GM12891 (cell line): Measurements from ENCODE around the gene TMEM44.
"Not testable (repeated sequence)": the region's sequence is repeated elsewhere in the genome, so short reads cannot be mapped to it uniquely, and the experiment has no call there.

Experiments
- DNase-seq: peaks from one replicate; pipeline ENCODE4 v3.0.0; 2011; ENCODE audit warnings: low spot score; ENCODE audit not compliant: insufficient read length
- FAIRE-seq: peaks from 2 replicates; lab custom pipeline; 2011; peaks lifted over from hg19 to GRCh38; lab: Jason Lieb, UNC
- PAX5 ChIP-seq: IDR thresholded peaks from 2 replicates; pipeline ENCODE4 v1.6.1; 2011; ENCODE audit warnings: low read length, moderate library complexity, mild to moderate bottlenecking; ENCODE audit not compliant: insufficient read depth, severe bottlenecking
- POLR2A ChIP-seq: IDR thresholded peaks from 2 replicates; pipeline ENCODE4 v1.6.1; 2011; ENCODE audit warnings: low read depth, low read length, control low read depth
- POLR2AphosphoS5 ChIP-seq: IDR thresholded peaks from 2 replicates; pipeline ENCODE4 v1.6.1; 2011; ENCODE audit warnings: low read depth, low read length, control low read depth
- POU2F2 ChIP-seq: IDR thresholded peaks from 2 replicates; pipeline ENCODE4 v1.6.1; 2011; ENCODE audit warnings: low read depth, mild to moderate bottlenecking, control low read depth, low read length, moderate library complexity
- SPI1 ChIP-seq: IDR thresholded peaks from 2 replicates; pipeline ENCODE4 v1.6.1; 2011; ENCODE audit warnings: low read depth, low read length, control low read depth
- TAF1 ChIP-seq: IDR thresholded peaks from 2 replicates; pipeline ENCODE4 v1.6.1; 2011; ENCODE audit warnings: low read depth, low read length, control low read depth

TMEM44 gene

DNA sequence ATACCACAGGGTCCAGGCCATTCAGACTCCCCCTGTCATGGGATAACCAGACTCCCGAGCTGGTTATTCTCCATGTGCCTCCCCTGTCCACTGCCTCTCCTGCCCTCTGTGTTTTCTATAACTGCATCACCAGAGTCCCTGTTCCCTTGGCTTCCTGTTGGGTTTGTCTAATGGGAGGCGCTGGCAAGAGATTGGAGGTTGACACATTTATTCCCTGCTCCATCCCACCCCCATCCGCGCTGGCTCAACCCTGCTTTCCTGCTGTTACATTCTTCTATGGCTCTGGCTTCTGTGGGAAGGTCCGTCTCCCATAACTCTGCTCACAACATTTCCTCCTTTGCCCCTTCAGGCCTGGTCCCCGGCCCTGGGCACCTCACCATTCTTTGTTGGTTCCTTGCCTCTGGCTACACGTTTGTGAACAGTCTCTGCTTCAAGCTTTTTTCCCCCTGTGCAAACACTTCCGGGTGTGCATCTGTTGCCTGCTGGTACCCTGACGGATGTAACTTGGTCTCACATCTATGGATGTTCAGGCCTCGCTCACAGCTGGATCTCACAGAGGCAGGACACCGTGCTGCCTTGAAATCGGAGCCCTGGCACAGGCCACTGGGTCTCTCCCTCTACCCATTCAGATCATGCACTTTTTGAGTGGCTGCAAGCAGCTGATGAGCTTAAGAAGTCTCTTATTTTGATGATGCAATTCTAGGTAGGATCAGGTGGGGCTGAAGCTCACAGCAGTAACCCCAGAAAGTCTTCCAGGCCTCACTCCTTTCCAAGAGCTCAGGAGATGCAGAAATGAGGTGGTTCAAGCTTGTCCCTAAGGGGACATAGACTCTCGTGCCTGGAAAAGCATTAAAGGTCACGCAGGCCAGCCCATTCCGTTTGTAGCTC, 77.8 kb downstream of the TMEM44 start:
- FAIRE-seq (peak; percentile 31), DNase-seq (no peak)
- no peak for TF ChIP-seq POU2F2
- no peak for TF ChIP-seq SPI1
- no peak for TF ChIP-seq POLR2AphosphoS5
- TF ChIP-seq TAF1: no peak
- TF ChIP-seq PAX5: no peak
- no peak for TF ChIP-seq POLR2A

DNA sequence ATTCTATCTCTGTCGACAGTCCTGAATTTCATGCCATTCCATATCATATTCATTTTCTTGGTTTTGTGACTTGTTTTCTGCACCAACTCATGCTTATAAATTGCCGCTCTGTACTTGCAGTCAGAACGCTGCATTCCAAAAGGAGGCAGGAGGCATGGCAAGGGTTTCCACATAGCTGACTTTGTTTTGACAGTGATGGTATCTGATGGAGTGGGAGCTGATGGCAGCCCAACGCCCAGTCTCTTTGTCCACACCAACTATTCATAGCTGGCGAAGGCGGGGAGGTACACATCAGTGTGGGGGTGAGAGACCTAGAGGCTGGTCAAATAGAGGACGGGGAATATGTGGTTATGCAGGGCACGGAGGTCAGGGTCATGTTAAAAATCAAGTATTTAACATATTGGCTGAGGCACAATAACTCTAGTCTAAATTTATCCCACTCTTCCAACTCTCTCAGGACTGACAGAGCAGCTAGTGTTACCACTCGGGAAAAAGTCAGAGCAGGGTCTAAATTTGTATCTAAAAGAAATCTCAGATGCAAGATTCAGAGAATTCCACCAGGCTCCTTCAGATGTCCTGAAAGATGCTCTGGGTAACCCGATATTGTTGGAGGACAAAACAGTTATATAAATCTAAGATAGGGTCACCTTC, 78.6 kb downstream of the TMEM44 start:
- FAIRE-seq (no peak), DNase-seq (no peak)
- TF ChIP-seq POU2F2 (no peak), PAX5 (no peak), POLR2AphosphoS5 (no peak), TAF1 (no peak), POLR2A (no peak), SPI1 (no peak)

DNA sequence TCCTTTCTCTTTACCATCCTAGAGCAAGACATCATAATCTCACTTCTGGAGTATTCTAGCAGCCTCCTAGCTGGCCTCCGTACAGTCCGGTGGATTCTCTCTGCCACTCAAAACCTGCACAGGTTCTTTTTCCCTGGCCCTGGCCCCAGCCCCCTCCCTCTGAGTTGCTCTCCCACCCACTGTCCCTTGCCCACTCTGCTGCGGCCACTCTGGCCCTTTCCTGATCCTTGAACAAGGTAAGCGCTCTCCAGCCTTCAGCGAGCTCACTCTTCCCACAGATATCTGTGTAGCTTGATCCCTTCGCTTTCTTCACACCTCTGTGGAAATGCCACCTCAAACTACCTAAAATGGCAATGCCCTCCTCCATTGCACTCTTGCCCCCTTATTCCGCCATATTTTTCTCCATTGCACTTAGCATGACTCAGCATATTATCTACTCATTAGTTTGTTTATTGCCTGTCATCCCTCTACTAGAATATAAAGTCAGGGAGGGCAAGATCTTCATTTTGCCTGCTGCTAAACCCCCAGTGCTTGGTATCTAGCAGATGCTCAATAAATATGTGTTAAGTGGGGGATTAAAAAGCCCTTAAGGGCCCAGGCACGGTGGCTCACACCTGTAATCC, 80.8 kb downstream of the TMEM44 start:
- FAIRE-seq: no peak
- DNase-seq: no peak
- TF ChIP-seq TAF1 (no peak), SPI1 (no peak), PAX5 (no peak), POLR2AphosphoS5 (no peak), POLR2A (no peak), POU2F2 (no peak)

DNA sequence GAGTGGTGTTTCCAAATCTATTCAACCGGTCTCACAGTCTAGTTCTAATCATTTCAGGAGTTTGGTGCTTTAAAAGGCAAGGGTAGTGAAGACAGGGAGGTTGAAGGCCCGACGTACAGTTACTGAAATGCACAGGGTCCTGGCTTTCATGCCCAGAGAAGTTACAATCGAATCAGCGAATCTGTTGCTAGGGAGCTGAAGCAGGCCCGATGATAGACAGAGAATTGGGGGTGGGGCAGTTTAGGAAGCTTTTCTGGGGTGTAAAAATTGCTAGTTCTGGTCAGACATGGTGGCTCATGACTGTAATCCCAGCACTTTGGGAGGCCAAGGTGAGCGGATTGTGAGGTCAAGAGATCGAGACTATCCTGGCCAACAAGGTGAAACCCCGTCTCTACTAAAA, 83.4 kb downstream of the TMEM44 start:
- TF ChIP-seq TAF1: no peak
- TF ChIP-seq SPI1: no peak
- no peak for TF ChIP-seq POU2F2
- no peak for TF ChIP-seq PAX5
- no peak for TF ChIP-seq POLR2A
- no peak for TF ChIP-seq POLR2AphosphoS5
- DNase-seq (no peak), FAIRE-seq (no peak)

DNA sequence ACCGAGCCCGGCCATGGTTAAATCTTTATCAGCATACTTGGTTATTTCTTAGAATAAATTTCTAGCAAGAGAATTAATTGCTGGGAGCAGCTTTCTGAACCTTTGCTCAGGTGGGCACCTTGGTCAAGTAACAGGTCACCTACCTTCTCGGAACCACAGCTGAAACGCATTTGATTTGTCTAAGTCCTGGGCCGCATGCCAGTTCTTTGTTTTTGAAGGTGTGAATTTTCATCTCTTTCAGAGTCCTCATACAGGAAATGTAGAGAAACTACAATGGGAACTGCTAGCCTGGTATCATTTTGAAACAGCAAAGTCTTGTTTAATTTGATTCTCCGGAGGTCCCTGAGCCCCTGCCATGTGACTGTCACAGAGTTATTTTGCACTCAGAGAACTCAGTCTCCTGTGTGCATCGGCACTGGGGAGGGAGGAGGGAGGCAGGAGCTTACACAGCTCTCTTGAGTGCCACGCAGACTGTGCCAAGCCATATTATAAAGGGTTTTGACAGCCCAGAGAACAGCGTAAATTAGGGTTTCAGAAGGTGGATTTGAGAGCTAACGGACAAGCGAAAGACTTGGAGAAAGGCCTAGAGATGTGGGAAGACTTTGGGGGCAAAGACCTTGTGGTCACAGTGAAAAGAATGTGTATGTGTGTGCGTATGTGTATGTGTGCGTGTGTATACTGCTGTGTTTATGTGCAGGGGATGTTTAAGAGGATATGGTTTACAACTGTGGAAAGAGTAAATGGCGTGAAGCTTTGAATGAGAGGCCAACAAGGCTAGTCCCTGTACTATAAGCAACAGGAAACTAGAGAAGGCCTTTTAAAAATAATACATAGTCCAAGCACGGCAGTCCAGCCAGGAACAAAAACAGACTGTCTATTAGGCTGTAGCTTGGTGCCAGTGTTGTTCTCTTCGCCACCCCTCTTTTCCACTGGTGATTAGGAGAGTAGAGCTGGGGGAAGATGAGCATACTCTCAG, 84.6 kb downstream of the TMEM44 start:
- TF ChIP-seq TAF1 (no peak), SPI1 (no peak), POLR2A (no peak), POLR2AphosphoS5 (no peak), POU2F2 (no peak), PAX5 (no peak)
- FAIRE-seq: no peak
- no peak for DNase-seq

DNA sequence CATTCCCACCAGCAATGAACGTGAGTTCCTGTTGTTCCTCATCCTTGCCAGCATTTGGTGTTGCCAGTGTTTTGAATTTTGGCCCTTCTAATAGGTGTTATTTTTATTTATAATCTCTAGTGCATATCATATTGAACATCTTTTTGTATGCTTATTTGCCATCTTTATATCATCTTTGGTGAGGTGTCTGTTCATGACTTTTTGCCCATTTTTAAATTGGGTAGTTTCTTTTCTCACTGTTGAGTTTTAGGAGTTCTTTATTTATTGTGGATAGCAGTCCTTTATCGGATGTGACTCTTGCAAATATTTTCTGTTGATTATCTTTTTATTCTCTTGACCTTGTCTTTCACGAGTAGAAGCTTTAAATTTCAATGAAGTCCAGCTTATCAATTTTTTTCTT, 86.2 kb downstream of the TMEM44 start:
- no peak for FAIRE-seq

DNA sequence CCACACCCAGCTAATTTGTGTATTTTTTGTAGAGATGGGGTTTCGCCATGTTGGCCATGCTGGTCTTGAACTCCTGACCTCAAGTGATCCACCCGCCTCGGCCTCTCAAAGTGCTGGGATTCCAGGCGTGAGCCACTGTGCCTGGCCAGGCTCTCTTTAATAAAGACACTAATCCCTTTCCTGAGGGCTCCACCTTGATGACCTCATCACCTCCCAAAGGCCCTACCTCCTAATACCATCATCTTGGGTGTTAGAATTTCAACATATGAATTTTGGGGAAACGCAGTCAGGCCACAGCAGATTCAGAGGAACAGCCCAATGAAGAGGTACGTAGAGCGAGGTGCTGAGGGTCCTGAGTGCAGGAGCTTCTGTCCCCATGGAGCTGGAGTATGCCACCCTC, 87.7 kb downstream of the TMEM44 start:
- not testable (repeated sequence) for FAIRE-seq, DNase-seq

More for the DNA sequence above, 86.2 kb downstream of the TMEM44 start:
- no peak for DNase-seq
- TF ChIP-seq TAF1 (no peak), POU2F2 (no peak), SPI1 (no peak), POLR2A (no peak), PAX5 (no peak), POLR2AphosphoS5 (no peak)

DNA sequence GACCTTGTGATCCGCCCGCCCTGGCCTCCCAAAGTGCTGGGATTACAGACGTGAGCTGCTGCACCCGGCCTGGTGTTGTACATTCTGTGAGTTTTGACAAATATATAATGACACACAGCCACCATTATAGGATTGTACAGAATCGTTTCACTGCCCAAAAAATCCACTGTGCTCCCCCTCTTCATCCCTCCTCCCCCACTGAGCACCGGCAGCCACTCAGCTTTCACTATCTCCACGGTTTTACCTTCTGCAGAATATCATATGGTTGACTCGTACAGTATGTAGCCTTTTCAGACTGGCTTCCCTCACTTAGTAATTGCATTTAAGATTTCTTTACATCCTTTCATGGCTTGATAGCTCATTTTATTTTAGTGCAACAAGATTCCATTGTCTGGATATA, 89.7 kb downstream of the TMEM44 start:
- FAIRE-seq: no peak
- TF ChIP-seq PAX5: no peak
- no peak for TF ChIP-seq POLR2A
- TF ChIP-seq TAF1: no peak
- no peak for TF ChIP-seq POU2F2
- no peak for TF ChIP-seq SPI1
- TF ChIP-seq POLR2AphosphoS5: no peak

DNA sequence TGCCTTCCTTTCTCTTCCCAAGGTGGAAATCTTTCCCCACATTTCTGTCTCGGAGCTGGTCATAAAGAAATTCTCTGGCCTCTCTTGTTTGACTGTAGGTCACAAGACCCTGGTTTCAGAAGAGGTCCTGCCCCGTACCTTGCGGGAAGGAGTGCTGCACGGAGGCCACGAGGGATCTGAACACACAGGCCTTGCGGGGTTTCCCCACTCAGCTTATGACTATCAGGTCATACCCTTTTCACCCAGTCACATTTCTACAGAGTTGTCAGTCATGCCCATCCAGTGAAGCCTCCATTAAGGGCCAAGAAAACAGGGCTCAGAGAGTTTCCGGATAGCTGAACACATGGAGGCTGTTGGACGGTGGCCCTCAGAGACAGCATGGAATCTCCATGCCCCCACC, 91.7 kb downstream of the TMEM44 start:
- FAIRE-seq: no peak
- no peak for DNase-seq
- TF ChIP-seq POLR2A (no peak), SPI1 (no peak), TAF1 (no peak), PAX5 (no peak), POLR2AphosphoS5 (no peak), POU2F2 (no peak)

More for the DNA sequence above, 89.7 kb downstream of the TMEM44 start:
- no peak for DNase-seq
